HL-60 (cell line): ENCODE results near the gene TCEANC2.
A peak's percentile ranks its signal among the peaks of the same experiment; 100 is the strongest.

Experiments used
- DNase-seq, 2 experiments: peaks; one replicate each; pipeline ENCODE4 v3.0.0-alpha.2; 2010 to 2020; ENCODE audit warnings: low read depth in 1 of 2, low spot score in 1 of 2
- H3K27ac ChIP-seq: fragments of 250-450 bp; sonication (Bioruptor Pico); replicated peaks from 2 replicates; pipeline ENCODE4 v1.5.1; 2020; ENCODE audit warnings: mild to moderate bottlenecking, moderate library complexity
- H3K27me3 ChIP-seq: fragments of 250-450 bp; sonication (Bioruptor Pico); 2 replicates; pipeline ENCODE4 v1.5.1; 2021; ENCODE audit warnings: mild to moderate bottlenecking, moderate library complexity; ENCODE audit not compliant: insufficient read depth, poor library complexity, severe bottlenecking
- H3K4me3 ChIP-seq: replicated peaks from 2 replicates; pipeline ENCODE4 v1.5.1; 2011; ENCODE audit warnings: mild to moderate bottlenecking, control low read depth, low read length; ENCODE audit not compliant: insufficient read depth
- GABPA ChIP-seq: IDR thresholded peaks from 2 replicates; pipeline ENCODE4 v1.6.1; 2012; ENCODE audit warnings: low read depth
- POLR2AphosphoS5 ChIP-seq: IDR thresholded peaks from 2 replicates; pipeline ENCODE4 v1.6.1; 2012; ENCODE audit warnings: low read depth
- SPI1 ChIP-seq: IDR thresholded peaks from 2 replicates; pipeline ENCODE4 v1.6.1; 2012; ENCODE audit warnings: low read depth, mild to moderate bottlenecking, borderline replicate concordance
- TF ChIP-seq, protein P1 (sequence below): IDR thresholded peaks from 2 replicates; pipeline ENCODE4 v1.6.1; 2012; ENCODE audit warnings: low read depth; ENCODE audit not compliant: insufficient replicate concordance
- TF ChIP-seq, protein P2 (sequence below): IDR thresholded peaks from one replicate; pipeline ENCODE4 v1.5.1; 2011; ENCODE audit warnings: low read length, control low read depth, inconsistent platforms; ENCODE audit not compliant: insufficient read depth

Gene TCEANC2

DNA sequence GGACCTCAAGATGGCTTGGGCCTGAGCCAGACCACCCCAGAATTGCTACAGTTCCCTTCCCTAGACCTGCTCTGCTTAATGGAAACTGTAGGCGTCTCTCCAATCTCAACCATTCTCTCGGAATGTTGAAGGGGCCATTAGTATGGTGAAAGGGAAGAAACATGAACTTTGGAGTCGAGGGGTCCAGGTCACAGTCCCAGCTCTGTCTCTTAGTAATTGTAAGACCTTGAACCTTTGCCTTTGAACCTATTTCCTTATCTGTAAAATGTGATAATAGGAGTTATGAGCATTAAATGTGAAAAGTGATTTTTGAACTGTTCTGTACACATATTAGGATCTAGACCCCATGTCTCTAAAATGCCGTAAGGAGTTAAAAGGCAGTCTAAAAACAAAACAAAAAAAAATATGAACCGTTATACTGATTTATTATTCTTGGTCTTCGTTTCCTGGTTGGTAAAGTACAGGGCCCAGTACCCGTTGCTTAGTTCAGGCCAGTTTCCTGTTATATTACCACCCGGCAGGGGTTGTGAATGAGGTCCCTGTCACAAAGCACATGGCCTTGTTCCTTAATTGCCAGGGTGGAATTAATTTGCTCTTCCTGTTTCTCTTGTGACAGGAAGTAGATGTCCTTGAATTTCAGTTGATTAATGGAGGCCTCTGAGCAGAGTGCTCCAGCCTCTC lies 42.3 kb downstream of the TCEANC2 start:
- peak overlapping the region; percentile 44 for H3K27ac ChIP-seq
- DNase-seq: peak; percentile 58 to 80
- no peak overlapping the region for H3K4me3 ChIP-seq
- TF ChIP-seq GABPA: peak; percentile 44; the same call in 1 of the 2 replicates
- TF ChIP-seq, protein P1, sequence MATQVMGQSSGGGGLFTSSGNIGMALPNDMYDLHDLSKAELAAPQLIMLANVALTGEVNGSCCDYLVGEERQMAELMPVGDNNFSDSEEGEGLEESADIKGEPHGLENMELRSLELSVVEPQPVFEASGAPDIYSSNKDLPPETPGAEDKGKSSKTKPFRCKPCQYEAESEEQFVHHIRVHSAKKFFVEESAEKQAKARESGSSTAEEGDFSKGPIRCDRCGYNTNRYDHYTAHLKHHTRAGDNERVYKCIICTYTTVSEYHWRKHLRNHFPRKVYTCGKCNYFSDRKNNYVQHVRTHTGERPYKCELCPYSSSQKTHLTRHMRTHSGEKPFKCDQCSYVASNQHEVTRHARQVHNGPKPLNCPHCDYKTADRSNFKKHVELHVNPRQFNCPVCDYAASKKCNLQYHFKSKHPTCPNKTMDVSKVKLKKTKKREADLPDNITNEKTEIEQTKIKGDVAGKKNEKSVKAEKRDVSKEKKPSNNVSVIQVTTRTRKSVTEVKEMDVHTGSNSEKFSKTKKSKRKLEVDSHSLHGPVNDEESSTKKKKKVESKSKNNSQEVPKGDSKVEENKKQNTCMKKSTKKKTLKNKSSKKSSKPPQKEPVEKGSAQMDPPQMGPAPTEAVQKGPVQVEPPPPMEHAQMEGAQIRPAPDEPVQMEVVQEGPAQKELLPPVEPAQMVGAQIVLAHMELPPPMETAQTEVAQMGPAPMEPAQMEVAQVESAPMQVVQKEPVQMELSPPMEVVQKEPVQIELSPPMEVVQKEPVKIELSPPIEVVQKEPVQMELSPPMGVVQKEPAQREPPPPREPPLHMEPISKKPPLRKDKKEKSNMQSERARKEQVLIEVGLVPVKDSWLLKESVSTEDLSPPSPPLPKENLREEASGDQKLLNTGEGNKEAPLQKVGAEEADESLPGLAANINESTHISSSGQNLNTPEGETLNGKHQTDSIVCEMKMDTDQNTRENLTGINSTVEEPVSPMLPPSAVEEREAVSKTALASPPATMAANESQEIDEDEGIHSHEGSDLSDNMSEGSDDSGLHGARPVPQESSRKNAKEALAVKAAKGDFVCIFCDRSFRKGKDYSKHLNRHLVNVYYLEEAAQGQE: no peak
- TF ChIP-seq SPI1: peak; percentile 86
- H3K27me3 ChIP-seq: no peaks in the 10 kb centered on the region

DNA sequence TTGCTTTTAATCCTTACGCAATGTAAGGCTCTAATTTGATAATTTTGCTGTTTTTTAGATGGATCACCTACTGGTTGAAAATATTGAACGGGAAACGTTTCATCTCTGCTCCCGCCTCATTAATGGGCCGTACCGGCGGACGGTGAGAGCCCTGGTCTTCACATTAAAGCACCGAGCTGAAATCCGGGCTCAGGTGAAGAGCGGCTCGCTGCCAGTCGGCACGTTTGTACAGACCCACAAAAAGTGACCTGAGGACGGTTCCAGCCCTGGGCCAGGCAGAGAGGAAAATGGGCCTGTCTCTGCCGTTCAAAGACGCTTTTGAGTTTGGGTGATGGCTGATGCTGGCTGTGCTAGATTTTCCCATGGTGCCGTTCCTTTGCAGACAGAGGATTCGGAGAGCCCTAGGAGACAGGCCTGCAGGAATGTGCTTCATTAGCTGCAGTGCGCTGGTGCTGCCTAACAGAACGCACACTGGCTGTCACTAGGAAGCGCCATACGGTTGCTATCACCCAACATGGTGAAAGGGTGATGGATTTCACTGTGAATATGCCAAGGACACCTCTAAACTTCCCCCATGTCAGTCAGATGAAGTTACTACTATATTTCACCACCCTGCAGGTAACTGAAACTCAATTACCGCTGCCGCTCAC lies 42.9 kb downstream of the TCEANC2 start:
- no peak for TF ChIP-seq GABPA
- TF ChIP-seq, protein P1: no peak
- TF ChIP-seq POLR2AphosphoS5: no peak
- TF ChIP-seq, protein P2, sequence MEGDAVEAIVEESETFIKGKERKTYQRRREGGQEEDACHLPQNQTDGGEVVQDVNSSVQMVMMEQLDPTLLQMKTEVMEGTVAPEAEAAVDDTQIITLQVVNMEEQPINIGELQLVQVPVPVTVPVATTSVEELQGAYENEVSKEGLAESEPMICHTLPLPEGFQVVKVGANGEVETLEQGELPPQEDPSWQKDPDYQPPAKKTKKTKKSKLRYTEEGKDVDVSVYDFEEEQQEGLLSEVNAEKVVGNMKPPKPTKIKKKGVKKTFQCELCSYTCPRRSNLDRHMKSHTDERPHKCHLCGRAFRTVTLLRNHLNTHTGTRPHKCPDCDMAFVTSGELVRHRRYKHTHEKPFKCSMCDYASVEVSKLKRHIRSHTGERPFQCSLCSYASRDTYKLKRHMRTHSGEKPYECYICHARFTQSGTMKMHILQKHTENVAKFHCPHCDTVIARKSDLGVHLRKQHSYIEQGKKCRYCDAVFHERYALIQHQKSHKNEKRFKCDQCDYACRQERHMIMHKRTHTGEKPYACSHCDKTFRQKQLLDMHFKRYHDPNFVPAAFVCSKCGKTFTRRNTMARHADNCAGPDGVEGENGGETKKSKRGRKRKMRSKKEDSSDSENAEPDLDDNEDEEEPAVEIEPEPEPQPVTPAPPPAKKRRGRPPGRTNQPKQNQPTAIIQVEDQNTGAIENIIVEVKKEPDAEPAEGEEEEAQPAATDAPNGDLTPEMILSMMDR: no peak
- Histone ChIP-seq H3K4me3 (no peak overlapping the region), H3K27me3 (no peaks in the 10 kb centered on the region), H3K27ac (peak overlapping the region; percentile 44)
- DNase-seq: no peak

DNA sequence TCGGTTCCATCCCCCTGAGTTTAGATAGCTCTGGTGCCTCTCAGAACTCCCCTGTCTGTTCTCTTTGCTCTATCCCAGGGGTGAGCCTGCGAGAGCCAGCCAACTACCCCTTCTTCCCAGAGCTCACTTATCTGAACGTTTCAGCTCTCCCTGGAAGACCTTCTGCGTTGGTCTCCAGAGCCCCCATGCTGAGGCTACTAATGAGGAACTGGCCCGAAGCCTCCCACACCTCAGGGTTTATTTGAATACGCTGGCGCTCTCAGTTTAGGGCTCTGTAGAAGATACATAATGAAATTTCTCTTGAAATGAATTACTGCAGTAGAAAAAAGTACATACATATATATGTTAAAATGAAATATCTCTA lies 43.5 kb downstream of the TCEANC2 start:
- no peak overlapping the region for H3K4me3 ChIP-seq
- TF ChIP-seq GABPA: no peak
- no peak for TF ChIP-seq POLR2AphosphoS5
- TF ChIP-seq, protein P1: no peak
- TF ChIP-seq, protein P2: no peak
- TF ChIP-seq SPI1: no peak
- no peak overlapping the region for H3K27ac ChIP-seq
- no peaks in the 10 kb centered on the region for H3K27me3 ChIP-seq
- no peak for DNase-seq
